Gastroesophageal sphincter (tissue), 3 donors: ENCODE results near the gene PAPPA.

Experiments used
- CTCF ChIP-seq, 4 experiments: fragments of 200-600 bp in 2 of 4; fragments of 450-650 bp in 2 of 4; sonication (generic) in 1 of 4; IDR thresholded peaks; one replicate each; pipeline ENCODE4 v1.5.1; 2017 to 2019; ENCODE audit warnings: antibody characterized with exemption in 4 of 4, mild to moderate bottlenecking in 2 of 4, moderate library complexity in 2 of 4
- POLR2A ChIP-seq, 2 donors: fragments of 450-650 bp; IDR thresholded peaks; one replicate each; pipeline ENCODE4 v1.6.1; 2017; ENCODE audit warnings: antibody characterized with exemption in 2 of 2, mild to moderate bottlenecking in 2 of 2, moderate library complexity in 1 of 2

DNA sequence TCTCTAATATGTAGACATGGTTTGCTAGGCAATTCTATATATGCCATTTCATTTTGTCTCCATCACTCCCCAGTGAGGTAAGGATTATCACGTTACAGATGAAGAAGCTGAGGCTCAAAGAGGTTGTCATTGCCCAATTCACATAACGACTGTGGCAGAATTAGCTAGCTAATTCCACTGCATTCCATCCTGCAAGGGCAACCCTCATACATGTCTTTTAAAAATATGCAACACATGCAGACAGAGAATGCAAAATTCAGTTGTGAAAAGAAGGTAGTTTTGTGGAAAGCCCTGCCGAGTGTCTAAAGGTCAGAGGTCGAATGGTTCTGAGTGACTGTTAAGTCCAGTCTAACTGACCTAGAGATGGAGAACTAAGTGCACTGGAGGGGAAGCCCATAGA is 219.2 kb downstream of the PAPPA start:
- TF ChIP-seq POLR2A (IDR thresholded peaks at IDR 0.05) (no peak), CTCF (IDR thresholded peaks at IDR 0.05) (no peak)
